Lung (tissue), 12 donors: ENCODE data around the gene DDX31. TPM values are rescaled to one million over a fixed set of nuclear protein-coding genes. Genes with fewer than 3 reads are reported as not detected.

Experiments used
- ATAC-seq: fragments of 200-7000 bp; cut with Tn5 transposase; one replicate; pipeline ENCODE4 v1.9.1; 2020; ENCODE audit warnings: moderate number of reproducible peaks; ENCODE audit not compliant: insufficient read depth, low FRiP score
- DNase-seq, 3 donors: peaks; one replicate each; pipeline ENCODE4 v3.0.0-alpha.2; 2013 to 2017
- H3K27ac ChIP-seq, 2 donors: one replicate each; pipeline ENCODE4 v1.5.1; 2013; ENCODE audit warnings: mild to moderate bottlenecking in 2 of 2, moderate library complexity in 2 of 2, control low read depth in 1 of 2, inconsistent platforms in 1 of 2, low read depth in 1 of 2, low read length in 1 of 2
- H3K27me3 ChIP-seq, 3 donors: one replicate each; pipeline ENCODE4 v1.5.1; 2013; ENCODE audit warnings: low read length in 2 of 3; ENCODE audit not compliant: control insufficient read depth in 3 of 3, insufficient read depth in 3 of 3
- H3K36me3 ChIP-seq, 4 donors: one replicate each; pipeline ENCODE4 v1.5.1; 2013; ENCODE audit warnings: low read length in 4 of 4, mild to moderate bottlenecking in 1 of 4, moderate library complexity in 1 of 4; ENCODE audit not compliant: control insufficient read depth in 4 of 4, insufficient read depth in 4 of 4
- H3K4me1 ChIP-seq, 5 donors: one replicate each; pipeline ENCODE4 v1.5.1; 2013; ENCODE audit warnings: low read length in 5 of 5, mild to moderate bottlenecking in 2 of 5, moderate library complexity in 1 of 5; ENCODE audit not compliant: control insufficient read depth in 5 of 5, insufficient read depth in 5 of 5
- H3K4me3 ChIP-seq: one replicate; pipeline ENCODE4 v1.5.1; 2013; ENCODE audit warnings: mild to moderate bottlenecking, control low read depth, moderate library complexity
- H3K9ac ChIP-seq, 2 donors: one replicate each; pipeline ENCODE4 v1.5.1; 2013; ENCODE audit warnings: low read length in 2 of 2, control low read depth in 1 of 2; ENCODE audit not compliant: insufficient read depth in 1 of 2
- H3K9me3 ChIP-seq, 4 donors: one replicate each; pipeline ENCODE4 v1.5.1; 2013; ENCODE audit warnings: low read length in 3 of 4, mild to moderate bottlenecking in 1 of 4, moderate library complexity in 1 of 4; ENCODE audit not compliant: control insufficient read depth in 4 of 4, insufficient read depth in 3 of 4
- CTCF ChIP-seq: IDR thresholded peaks from 2 replicates; pipeline ENCODE4 v1.5.1; 2012; ENCODE audit warnings: mild to moderate bottlenecking; ENCODE audit errors: control extremely low read depth, extremely low read depth
- WGBS, 2 donors: extraction: QIAGEN DNeasy Blood & Tissue Kit; methylation state at CpG; one replicate each; pipeline ENCODE4 v1.1.7; 2013; 5-methylcytosine and 5-hydroxymethylcytosine counted together
- polyA plus RNA-seq, 2 donors: library from polyadenylated mRNA; stranded (reverse); fragments of 200-250 nt; gene quantifications; one replicate each; pipeline ENCODE4 v1.2.1, GENCODE V29; 2013
- total RNA-seq, 2 donors: library from RNA; depleted of rRNA in 1 of 2; stranded (reverse); fragments of >200 nt in 1 of 2; gene quantifications; one replicate each; pipeline ENCODE4 v1.2.1, GENCODE V29; 2014 to 2021
- donor health status: control.
- donor health status: control.
- donor health status: Bipolar disorder and iron deficiency.
- donor health status: healthy.
- donor health status: DM: yes; HTN: yes; CAD: no.

DDX31 gene
- total and polyA plus RNA-seq, 4 donors = 8.1 to 14.8 (median 11.7) TPM

- Histone ChIP-seq H3K9ac (no peak overlapping the region), H3K27ac (no peak overlapping the region), H3K4me3 (no peak overlapping the region), H3K4me1 (peaks cover 0 to 5% (median 0%) of the 10 kb centered on the region in 5 donors), H3K27me3 (peaks cover 37 to 90% (median 77%) of the 10 kb centered on the region in 3 donors), H3K9me3 (peaks cover 0 to 2% (median 0%) of the 10 kb centered on the region in 4 donors), H3K36me3 (no peaks in the 10 kb centered on the region)
- DNase-seq (no peak), ATAC-seq (no peak)
- no peak for TF ChIP-seq CTCF
- 12 to 15% methylated on average over 29 to 37 of the region's 37 CpGs for WGBS, 2 donors
Observed at GRCh38 chr9:132582786-132583583, 86.8 kb downstream of the DDX31 start.

GRCh38 chr9:132582276-132582785, 87.5 kb downstream of the DDX31 start, which contains the start of gene BARHL1:
BARHL1 (plus strand) TSS chr9:132582606; CDS start chr9:132582798, 192 bp downstream.
- WGBS, 2 donors = 6% methylated on average over 24 to 36 of the region's 36 CpGs
- H3K9me3 ChIP-seq = peaks cover 0 to 2% (median 0%) of the 10 kb centered on the region in 4 donors
- peaks cover 0 to 5% (median 3%) of the 10 kb centered on the region in 5 donors for H3K4me1 ChIP-seq
- H3K27me3 ChIP-seq = peaks cover 32 to 90% (median 77%) of the 10 kb centered on the region in 3 donors
- no peak for TF ChIP-seq CTCF
- no peak within 1 kb of the TSS for H3K4me3 ChIP-seq
- no peak for ATAC-seq
- H3K27ac ChIP-seq = no peak within 1 kb of the TSS
- H3K9ac ChIP-seq = no peak within 1 kb of the TSS
- no peaks in the 10 kb centered on the region for H3K36me3 ChIP-seq
- DNase-seq = no peak

- no peak for TF ChIP-seq CTCF
- Histone ChIP-seq H3K4me1 (peaks cover 0 to 5% (median 2%) of the 10 kb centered on the region in 5 donors), H3K9ac (no peak overlapping the region), H3K9me3 (peaks cover 0 to 2% (median 0%) of the 10 kb centered on the region in 4 donors), H3K27ac (no peak overlapping the region), H3K36me3 (no peaks in the 10 kb centered on the region), H3K4me3 (no peak overlapping the region), H3K27me3 (peaks cover 28 to 81% (median 66%) of the 10 kb centered on the region in 3 donors)
- 9 to 11% methylated on average over 15 of the region's 15 CpGs for WGBS, 2 donors
- DNase-seq (no peak), ATAC-seq (no peak)
Observed at GRCh38 chr9:132579427-132579798, 90.4 kb downstream of the DDX31 start.
